Activated CD8-positive, alpha-beta memory T cell treated with anti-CD3 and anti-CD28 coated beads, Interleukin-2, amount 50 U/mL, for 48 hours (primary cell): ENCODE data around the gene GOLGA8R.
"Not testable (repeated sequence)": the region's sequence is repeated elsewhere in the genome, so short reads cannot be mapped to it uniquely, and the experiment has no call there.

Experiments
- DNase-seq: peaks from one replicate; pipeline ENCODE4 v3.0.0-alpha.2; 2020

GOLGA8R gene

GRCh38 chr15:30414160-30414559, at the start of gene GOLGA8R:
GOLGA8R (minus strand) TSS chr15:30414260; CDS start chr15:30414162, 98 bp downstream.
- not testable (repeated sequence) for DNase-seq

GRCh38 chr15:30463849-30464248, 49.8 kb upstream of the GOLGA8R start:
- not testable (repeated sequence) for DNase-seq

GRCh38 chr15:30462176-30462575, 48.1 kb upstream of the GOLGA8R start:
- not testable (repeated sequence) for DNase-seq

GRCh38 chr15:30452702-30453101, 38.6 kb upstream of the GOLGA8R start:
- DNase-seq = not testable (repeated sequence)

GRCh38 chr15:30438348-30438747, 24.3 kb upstream of the GOLGA8R start:
- not testable (repeated sequence) for DNase-seq

GRCh38 chr15:30435878-30436277, 21.8 kb upstream of the GOLGA8R start:
- DNase-seq = not testable (repeated sequence)

GRCh38 chr15:30420723-30421122, 6.7 kb upstream of the GOLGA8R start:
- not testable (repeated sequence) for DNase-seq

GRCh38 chr15:30407636-30408035, 6.4 kb downstream of the GOLGA8R start:
- DNase-seq = peak; percentile 17

GRCh38 chr15:30398988-30399387, 15.1 kb downstream of the GOLGA8R start:
- peak; percentile 64 for DNase-seq

- not testable (repeated sequence) for DNase-seq
These were observed 20.4 kb downstream of the GOLGA8R start for GRCh38 chr15:30393664-30393991.

- DNase-seq = not testable (repeated sequence)
These were observed 21.0 kb downstream of the GOLGA8R start, which contains the start of gene CHRFAM7A for GRCh38 chr15:30392766-30393663. CHRFAM7A (minus strand) TSS chr15:30393540; CDS start chr15:30383351, 10,189 bp downstream.

- not testable (repeated sequence) for DNase-seq
These were observed 27.7 kb downstream of the GOLGA8R start for GRCh38 chr15:30386318-30386887.

- not testable (repeated sequence) for DNase-seq
These were observed 37.0 kb downstream of the GOLGA8R start for GRCh38 chr15:30377082-30377413.

GRCh38 chr15:30376375-30377081, 37.5 kb downstream of the GOLGA8R start:
- not testable (repeated sequence) for DNase-seq

- DNase-seq = not testable (repeated sequence)
These were observed 38.2 kb downstream of the GOLGA8R start for GRCh38 chr15:30375872-30376271.

GRCh38 chr15:30374862-30375261, 39.2 kb downstream of the GOLGA8R start:
- DNase-seq = not testable (repeated sequence)

- not testable (repeated sequence) for DNase-seq
These were observed 45.8 kb downstream of the GOLGA8R start for GRCh38 chr15:30368271-30368670.

- DNase-seq = not testable (repeated sequence)
These were observed 46.8 kb downstream of the GOLGA8R start for GRCh38 chr15:30367246-30367645.

- DNase-seq = not testable (repeated sequence)
These were observed 52.7 kb downstream of the GOLGA8R start for GRCh38 chr15:30361404-30361803.

- not testable (repeated sequence) for DNase-seq
These were observed 53.1 kb downstream of the GOLGA8R start for GRCh38 chr15:30360990-30361389.

GRCh38 chr15:30355043-30355442, 59.0 kb downstream of the GOLGA8R start:
- DNase-seq = not testable (repeated sequence)
